GM21825 (cell line): ENCODE measurements around the gene CAPN7.

ENCODE experiments used
- ATAC-seq: cut with Tn5 transposase; IDR thresholded peaks from one replicate; pipeline ENCODE4 v1.9.1; 2021; ENCODE audit warnings: mild to moderate bottlenecking, moderate library complexity; ENCODE audit not compliant: unreplicated experiment

CAPN7 gene

DNA sequence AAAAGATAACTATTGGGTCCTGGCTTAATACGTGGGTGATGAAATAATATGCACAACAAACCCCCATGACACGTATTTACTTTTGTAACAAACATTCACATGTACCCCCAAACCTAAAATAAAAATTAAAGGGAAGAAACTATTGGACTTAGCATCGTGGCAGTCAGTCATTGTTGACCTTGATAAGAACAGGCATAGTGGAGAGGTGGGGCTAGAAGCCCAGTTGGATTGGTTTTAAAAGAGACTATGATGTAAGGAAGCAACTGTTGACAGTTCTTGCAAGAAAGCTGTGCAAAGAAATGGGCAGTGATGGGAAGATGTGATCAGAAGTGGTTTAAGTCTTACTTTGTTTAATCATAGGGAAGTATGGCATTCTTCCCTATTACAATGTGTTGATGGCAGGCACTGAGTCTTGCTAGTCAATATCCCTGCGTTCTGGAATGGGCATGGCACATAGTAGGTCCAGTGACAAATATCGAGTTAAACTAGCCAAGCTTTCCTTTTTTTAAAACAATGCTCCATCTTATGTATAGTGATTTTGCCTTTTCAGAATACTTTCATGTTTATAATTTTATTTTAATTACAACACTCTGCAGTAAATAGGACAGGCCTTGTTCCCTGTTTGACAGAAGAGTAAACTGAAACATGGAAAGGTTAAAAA, 37.9 kb downstream of the CAPN7 start:
- ATAC-seq, result no peak

DNA sequence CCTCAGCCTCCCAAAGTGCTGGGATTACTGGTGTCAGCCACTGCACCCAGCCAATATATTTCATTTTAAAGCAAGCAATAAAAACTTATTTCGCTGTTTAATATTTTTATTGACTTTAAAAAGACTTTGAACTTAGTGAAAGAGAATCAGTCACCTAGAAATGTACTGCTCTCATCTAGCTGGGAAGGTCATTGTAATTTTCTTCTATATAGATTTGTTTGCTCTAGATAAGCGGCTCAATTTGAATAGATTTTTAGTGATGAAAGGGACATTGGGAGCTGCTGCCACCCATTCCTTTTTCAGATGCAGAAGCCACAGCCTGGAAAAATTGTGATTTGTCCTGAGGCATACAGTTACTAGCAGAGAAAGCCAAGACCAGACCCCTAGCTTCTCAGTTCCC, 40.1 kb downstream of the CAPN7 start:
- ATAC-seq, result no peak

DNA sequence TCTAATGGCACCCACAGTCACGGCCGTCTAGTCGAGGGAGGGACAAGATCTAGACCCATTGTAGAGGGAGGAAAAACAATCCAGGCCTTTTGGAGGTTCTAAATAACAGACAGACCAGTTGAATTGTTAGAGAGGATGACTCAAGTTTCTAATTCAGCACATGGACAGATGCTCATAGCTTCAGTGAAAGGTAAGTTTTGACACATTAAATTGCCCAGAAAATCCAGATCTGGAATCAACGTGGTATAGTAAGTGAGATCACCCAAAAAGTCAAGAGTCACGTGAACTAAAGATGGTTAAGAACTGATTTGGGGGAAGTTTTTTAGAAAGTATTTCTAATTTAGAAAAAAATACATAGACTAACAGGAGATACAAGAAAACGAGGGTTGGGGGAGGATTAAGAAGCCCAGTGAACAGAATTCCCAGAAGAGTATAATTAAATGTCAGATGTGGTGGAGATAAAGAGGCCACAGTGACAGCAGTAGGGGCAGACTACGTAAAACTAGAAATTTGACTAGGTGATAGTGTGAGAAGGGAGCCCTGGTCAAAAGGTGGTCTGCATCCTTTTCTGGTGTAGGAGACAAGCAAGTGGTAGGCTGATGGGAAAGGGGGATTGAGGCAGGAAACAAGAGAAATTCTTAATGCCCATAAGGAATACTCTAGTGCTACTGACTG, 47.1 kb downstream of the CAPN7 start:
- no peak for ATAC-seq

DNA sequence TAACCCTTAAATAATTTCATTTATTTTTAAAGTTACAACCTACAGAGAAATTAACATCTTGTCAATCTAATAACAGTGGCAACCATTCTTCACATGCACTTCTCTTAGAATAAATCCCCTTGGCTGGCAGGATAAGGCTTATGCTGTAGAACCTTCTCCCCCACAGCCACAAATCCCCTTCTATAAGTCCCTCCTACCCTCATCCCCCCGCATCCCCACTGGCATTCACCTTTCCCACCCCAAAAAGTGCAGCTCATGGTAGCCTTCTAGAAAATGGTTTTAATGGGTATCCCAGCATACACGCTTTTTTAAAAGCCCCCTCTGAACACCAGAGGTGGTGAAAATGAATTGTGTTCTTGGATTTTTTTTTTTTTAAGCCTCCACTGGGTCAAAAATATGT, 49.2 kb downstream of the CAPN7 start:
- no peak for ATAC-seq

DNA sequence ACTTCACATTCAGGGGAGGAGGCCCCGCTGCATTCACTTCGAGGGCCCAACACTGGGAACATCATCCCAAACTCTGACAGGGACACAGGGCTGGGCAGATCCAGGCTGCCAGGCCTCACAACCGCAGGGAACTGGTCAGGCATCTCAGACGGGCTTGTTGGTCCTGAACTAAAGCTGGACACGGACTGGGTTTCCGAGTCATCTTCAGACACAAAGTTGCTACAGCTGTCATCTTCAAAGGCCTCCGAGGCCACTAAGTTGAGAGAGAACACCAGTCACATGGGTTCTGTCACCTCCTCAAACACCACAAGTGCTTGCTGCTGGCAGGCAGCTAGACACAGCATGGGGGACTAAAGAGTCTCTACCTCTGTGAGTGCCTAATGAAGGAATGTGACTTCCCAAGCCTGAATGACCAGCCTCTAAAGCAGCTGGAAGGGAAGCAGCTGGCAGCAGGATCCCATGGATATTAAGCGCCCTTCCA, 50.9 kb downstream of the CAPN7 start:
- ATAC-seq, result no peak

DNA sequence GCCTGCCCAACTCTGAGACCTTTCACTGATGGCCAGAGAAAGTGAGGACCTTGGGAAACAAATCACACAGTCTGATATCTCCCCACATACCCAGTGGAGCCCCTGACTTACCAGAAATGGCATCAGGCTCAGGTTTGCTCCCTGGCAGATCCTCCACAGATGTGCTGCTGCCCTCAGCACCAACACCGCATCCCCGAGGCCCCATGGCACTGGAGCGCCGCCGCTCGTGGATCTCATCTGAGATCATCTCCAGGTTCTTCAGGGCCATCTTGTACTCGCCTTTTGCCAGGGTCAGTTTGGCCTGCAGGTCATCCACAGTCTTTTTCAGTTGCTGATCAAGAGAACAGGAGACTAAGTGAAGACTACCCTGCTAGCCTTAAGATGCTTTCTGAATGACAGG, 52.7 kb downstream of the CAPN7 start:
- ATAC-seq, result no peak

DNA sequence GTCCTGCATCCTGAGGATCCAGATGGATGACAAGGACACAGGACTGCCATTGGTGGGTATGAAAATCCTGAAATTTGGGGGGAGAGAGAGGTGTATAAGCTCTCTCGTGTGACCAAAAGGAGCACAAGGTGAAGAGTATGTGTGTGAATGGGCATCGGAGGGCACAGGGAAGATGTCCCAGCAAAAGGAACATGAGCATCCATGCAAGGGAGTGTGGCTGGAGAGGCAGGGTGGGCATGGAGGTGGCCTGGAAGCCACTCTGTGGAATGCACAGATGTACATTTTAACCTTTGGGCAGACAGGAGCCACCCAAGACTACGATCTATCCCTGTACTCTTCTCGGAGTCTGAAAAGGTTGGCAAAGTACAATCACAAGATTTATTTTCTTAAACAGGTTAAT, 54.5 kb downstream of the CAPN7 start:
- no peak for ATAC-seq

DNA sequence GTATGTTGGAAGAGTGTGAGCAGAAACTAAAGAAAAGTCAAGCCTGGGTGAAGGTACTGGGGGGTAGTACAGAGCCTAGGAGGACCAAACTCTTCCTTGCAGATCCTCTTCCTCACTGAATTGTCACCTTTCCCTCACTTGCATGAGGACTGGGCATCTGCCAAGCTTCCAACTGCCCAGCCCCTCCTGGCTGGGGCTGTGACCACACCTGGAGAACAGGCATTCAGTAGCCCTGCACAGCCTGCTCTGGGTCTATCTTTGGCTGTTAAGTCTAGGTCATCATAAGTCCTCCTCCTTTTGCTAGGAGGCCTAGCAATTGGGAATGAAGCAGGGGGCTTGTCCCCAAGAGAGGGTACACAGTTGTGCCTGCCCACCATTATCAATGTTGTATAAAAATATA, 55.2 kb downstream of the CAPN7 start:
- ATAC-seq, result no peak

DNA sequence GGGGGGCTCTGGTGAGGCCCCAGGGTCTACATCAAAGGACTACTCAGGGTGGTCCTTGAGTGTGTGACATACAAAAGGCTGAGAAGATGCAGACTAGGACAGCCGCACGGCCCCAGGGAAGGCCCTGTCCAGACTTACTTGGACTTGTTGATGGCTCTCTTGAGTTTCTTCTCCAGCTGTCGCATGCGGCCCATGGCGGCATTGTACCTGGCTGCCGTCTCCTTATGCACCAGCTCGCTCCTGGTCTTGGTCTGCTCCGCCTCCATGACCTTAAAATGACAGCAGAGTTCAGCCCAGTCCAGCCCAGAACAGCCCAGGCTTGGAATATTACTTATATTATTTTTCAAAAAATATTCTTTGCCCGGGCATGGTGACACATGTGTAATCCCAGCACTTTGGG, 56.0 kb downstream of the CAPN7 start:
- no peak for ATAC-seq

DNA sequence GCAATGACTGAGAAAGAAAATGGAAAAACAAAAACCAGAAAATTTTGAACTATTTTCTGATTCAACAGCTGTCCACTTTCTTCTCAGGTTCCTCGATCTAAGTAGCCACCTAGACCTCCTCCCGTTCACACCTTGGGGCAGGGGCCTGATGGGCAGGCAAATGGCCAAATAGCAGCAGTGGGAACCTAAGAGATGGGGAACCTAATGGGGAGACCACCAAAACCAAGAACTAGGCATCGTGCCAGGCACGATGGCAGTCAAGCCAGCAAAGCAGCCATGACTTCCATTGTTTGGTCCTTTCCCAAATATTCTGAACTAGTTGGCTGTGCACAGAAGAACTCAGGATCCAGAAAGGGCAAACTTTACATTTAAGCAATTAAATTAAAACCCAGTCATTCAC, 57.1 kb downstream of the CAPN7 start:
- no peak for ATAC-seq

DNA sequence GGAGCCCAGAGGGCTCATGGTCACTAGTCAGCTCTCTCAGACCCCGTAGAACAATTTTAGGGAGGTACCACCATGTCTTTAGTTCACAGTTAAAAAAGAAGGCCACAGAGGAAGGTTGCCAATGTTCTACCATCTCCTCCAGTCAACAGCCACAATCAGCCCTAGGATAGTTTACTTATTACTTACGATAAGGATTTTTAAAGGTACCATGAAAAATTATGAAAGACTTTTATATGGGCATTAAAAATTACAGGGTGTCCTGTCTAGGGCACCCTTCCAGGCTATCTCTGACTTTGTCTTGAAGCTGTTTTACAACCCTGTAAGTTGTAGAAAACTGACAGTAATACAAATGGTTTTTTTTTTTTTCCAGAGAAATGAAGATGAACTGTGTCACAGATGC, 57.9 kb downstream of the CAPN7 start:
- no peak for ATAC-seq

DNA sequence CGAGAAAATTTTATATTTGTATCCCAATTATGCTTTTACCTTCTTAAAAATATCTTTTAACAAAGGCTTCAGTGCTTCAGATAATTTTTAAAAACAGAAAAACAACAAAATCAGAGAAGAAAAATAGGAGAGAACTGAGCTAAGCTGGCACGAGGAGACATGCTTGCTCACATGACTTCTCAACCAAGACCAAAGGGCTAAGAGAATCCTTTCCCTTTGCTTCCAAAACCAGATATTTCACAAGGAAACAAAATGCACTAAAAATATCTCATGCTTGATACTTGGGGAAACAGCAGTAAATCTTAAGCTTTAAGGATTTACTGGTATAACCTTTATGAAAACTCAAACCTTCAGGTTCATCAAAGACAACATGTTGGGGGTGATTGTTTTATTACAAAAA, 58.4 kb downstream of the CAPN7 start:
- ATAC-seq, result no peak

DNA sequence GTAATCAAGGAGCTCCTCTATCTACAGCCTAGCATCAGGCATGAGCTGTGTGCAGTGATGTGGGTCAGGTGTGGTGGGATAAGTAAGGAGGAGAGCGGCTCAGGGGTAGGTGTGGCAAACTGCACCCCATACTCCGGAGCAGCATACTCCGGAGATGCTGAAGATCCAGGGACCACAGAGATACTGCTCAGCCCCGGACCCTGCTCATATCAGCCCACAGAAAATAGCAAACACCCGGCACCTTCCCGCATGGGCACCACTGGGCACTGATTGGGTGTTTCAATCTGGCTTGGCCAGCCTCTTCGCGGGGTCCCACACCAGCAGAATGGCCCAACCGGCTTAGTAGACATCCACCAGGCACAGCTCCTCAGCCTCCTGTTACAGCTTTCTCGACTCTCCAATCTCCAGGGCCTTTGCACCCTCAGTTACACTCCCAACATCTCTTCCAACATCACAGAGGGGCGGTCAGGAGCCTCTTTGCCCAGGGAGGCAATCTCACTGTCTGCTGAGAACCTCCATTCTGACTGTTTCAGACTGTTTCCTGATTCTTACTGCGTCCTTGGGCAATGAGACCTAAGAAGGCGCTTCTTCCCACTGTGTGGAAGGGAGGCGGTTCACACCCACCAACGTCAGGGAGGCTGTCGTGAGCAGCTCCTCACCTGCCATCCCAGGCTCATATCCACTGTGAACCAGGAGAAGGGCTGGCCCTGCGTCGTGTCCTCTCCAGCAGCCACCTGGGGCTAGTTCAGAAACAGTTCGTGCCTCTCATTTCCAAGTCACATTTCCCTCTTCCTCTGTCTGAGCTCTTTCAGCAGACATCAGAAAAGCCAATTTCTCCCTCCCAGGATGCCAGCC, 59.8 kb downstream of the CAPN7 start:
- ATAC-seq, result no peak

DNA sequence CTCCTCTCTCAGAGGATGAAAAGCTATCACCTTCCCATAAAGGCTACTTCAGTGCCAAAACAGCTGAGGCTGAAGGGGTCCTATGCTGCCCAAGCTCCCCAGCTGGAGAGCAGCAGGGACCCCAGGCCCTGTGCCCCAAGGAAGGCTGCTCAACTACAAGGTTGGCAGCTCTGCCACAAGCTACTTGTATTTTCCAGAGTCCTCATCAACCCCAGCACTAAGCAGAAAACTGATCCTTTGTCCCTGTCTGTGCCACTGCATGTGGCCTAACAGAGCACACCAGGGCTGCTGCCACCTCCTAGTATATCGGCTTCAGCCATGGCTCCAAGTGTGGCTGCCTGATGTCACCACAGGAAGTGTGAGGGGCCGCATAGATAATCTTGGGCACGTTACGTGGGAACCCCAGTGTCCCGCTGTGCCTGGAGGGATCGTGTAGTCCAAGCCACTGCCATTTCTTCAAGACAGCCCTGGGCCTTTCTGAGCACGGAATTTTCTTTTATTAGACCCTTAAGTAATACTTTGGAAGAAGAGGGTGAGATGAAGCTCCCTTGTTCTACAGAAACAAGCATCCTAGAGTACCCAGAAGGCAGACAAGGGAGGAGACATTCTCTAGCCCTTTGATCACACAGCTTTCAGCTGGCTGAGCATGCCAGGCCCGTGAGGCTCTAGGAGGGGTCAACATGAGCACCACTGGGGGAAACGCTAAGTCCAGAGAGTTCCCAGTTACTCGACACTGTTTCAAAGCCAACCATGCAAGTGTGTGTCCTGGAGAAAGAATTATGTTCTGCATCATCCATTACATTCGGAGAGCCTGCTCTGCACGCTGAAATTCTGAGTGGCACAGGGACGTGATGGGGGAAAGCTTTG, 60.7 kb downstream of the CAPN7 start:
- no peak for ATAC-seq

DNA sequence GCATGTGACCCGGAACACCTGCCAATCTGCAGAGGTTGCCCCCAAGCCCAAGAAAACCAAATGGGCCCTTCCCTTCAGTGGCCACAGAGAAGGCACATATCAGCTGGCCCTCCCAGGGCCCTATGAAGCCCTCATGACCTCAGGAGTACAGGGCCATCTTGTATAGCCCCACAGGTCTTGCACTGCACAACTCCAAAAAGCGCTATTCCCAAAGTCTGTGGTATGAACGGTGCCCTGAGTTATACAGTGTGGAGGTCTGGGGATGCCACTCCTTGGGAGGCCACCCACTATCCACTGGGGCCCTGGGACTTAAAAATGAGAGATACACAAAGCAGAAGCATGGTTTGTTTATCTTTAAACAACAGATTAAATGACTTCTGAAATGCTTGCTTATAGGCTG, 61.5 kb downstream of the CAPN7 start:
- no peak for ATAC-seq

DNA sequence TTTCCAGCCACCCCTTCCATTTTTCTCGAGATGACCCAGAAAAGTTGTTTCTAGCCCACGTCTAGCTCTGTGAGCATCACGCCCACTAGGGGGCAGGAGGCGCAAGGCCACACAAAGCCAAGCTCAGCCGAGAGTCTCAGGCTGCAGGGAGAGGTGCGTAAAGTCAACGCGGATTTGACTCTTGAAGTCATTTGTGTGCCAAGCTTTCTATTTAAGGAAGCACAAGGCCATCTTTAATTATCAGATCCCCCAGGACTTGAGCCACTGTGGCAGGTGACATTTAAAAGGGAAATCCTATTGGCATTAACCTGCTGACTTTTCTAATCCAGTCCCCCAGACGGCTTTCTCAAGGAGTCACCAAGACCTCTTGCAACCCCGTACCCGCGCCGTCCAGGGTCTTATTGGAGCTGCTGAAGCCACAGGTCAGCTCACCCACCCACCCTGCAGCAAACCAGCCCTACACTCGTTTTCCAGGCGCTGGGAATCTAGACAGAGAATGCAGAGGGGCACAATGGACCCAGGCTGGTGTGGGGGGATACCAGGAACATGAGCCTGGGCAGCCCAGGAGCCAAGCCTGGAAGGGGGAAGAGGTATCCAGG, 62.1 kb downstream of the CAPN7 start:
- peak; percentile 42 for ATAC-seq

DNA sequence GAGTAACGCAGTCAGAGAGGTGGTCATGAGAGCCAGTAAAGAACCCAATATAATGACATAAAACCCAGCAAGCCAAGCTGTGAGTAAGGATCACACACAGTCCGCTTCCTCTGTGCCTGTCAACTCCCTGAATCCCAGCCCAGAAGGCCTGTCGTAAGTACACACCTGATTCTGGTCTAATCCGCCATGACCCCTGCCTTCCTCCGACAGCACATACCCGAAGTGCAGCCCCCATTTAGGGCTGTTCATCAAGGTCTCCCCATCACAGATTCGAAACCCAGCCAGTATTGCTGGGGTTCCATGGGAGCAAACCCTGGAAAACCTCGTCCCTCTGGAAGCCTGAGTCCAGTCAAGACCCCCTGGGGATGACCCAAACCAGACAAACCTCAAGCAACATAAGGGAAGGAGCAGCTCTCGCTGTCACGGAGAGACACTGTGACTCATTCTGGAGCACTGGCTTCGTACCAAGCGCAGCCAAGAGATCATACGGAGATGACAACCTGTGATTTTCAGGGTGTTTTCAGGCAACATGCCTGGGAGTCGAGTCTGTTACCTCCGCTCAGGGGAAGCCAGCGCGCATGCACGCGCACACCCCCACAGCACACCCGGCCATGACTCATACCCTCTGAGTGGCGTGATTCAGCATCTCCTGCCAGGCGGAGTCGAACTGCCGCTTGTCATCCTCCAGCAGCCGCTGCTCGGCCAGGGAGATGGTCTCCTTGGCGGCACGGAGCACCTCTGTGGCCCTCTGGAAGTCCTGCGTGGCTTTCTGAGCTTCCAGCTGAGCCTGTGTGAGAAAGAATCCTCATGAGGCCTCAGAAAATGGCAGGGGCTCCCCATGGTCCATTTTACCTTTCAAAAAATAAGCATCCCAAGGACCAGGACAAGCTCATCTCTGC, 63.3 kb downstream of the CAPN7 start:
- ATAC-seq, result no peak

DNA sequence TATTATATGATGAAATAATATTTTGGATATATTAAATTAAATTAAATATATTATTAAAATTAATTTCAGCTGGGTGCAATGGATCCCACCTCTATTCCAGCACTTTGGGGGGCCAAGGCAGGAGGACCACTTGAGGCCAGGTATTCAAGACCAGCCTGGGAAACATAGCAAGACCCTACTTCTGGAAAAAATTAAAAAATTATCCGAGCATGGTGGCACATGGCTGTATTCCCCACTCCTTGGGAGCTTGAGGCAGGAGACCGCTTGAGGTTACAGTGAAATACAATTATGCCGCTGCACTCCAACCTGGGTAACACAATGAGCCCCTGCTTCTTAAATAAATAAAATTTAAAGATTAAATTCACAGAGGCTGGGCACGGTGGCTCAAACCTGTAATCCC, 65.0 kb downstream of the CAPN7 start:
- no peak for ATAC-seq

DNA sequence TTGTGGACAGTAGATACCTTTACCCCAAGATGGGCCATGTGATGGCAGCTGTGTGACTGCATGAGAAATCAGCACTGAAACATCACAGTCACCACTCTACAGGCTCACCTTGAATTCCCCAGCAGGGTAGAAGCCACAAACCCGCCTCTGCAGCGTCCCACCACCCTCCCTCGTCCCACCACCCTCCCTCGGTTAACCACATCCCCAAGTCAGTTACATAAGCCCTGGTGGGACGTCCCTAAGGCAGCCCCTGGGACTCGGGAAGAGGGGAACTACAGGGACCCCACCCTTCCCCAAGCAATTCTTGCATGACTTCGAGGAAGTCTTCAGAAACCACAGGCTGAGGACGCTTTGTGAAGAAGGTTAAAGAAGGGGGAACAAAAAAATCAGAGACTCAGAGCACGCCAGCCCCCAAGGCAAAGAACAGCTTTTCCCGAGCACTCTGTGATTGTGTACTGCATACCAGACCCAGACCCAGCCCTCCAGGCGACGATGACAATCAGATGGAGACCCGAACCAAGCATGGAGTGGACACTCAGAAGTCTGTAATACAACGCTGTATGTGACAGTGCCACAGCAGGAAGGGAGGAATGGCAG, 65.8 kb downstream of the CAPN7 start:
- peak; percentile 66 for ATAC-seq
